GM19372 (cell line): ENCODE measurements around the gene TMEM260.
"Not testable (repeated sequence)": the region's sequence is repeated elsewhere in the genome, so short reads cannot be mapped to it uniquely, and the experiment has no call there.

Experiments used
- ATAC-seq: cut with Tn5 transposase; IDR thresholded peaks from one replicate; pipeline ENCODE4 v1.9.1; 2021; ENCODE audit warnings: mild to moderate bottlenecking, low read depth, moderate library complexity; ENCODE audit not compliant: unreplicated experiment

Gene TMEM260

DNA sequence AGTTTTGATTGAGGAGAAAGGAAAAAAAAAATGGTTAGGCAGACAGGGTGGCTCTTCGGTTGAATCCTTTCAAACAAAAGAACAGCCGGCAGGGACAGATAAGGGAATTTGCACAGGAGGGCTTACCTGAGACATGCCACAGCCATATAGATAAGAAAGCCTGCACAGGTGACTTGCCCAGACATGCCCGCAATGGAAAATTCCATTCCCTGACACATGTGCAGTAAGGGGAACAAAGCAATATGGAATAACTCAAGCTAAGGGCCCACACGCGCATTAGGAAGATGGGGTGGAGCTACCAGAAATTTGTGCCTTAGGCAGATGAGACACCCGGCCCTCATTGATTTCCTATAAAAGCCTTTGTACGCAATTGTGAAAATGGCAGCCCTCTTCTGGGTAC, 86.7 kb downstream of the TMEM260 start:
- ATAC-seq = no peak

DNA sequence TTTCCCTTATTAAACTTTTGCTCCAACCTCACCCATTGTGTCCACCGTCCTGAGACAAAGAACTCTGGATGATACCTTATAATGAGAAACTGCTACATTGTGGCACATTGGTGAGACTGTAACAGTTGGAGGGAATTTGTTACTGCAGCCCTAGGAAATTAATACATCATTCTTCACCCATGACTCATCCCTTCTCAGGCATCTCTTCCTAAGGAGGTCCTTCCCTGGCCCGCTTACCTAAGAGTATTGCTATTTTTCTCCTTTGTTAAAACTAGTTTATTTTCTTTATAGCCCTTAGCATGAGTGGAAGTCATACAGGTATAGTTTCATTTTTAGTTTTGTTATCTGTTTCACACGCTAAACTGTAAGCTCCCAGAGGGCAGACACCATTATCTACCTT, 87.1 kb downstream of the TMEM260 start:
- no peak for ATAC-seq

DNA sequence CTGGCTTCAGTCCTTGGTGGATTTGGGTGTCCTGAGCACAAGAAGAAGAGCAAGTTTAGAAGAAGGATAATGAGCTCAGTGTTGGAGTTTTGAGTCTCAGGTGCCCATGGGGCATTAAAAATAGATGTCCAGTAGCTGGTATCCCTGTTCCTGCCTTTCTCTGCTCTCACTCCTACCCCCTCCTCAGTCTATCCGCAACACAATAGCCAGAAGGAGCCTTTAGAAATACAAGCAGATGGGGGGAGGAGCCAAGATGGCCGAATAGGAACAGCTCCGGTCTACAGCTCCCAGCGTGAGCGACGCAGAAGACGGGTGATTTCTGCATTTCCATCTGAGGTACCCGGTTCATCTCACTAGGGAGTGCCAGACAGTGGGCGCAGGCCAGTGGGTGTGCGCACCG, 87.7 kb downstream of the TMEM260 start:
- ATAC-seq = not testable (repeated sequence)

DNA sequence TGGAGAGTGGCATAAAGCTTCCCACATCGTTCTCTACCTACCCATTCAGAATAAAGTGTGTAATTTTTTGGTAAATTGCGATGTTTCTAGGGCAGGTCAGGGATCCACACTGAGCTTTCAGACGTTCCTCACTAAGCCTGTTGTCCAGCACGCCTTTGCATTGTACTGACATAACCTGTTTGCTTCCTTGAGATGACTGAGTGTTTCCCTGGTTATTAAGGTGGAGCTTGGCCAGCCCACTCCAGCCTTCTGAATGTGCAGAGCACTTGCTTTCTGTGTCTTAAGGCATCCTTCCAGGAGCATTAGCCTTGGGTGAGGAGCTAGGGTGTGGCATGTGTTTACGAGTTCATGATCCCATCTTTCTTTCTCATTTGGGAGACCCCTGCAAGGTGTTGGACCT, 96.4 kb downstream of the TMEM260 start:
- no peak for ATAC-seq

DNA sequence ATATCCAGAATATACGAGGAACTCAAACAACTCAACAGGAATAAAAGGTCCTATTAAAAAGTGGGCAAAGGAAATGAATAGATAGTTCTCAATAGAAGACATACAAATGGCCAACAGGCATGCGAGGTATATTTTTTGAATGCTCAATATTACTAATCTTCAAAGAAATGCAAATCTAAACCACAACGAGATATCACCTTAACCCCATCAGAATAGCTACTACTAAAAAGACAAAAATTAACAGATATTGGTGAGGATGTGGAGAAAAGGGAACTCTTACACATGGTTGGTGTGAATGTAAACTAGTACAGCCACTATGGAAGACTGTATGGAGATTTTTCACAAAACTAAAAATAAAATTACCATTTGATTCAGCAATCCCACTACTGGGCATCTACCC, 99.2 kb downstream of the TMEM260 start:
- no peak for ATAC-seq

DNA sequence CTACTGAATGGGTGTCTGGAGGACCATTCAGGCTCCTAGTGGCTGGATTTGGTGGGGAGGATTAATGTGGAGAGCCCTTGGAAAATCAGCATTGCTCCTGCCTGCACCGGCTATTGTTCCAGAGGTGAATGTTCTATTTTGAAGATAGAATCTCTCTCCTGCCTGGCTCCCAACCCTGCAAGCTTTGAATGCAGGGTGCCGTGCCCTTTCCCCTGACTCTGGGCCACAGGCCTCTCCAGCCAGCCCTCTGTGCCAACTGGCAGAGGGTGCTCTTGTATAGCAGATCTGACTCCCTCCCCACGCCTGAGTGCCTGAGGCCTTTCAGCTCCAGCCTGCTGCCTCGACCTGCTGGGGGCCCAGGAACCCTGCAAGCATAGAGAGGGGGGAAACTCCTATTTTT, 106.8 kb downstream of the TMEM260 start:
- ATAC-seq = no peak

DNA sequence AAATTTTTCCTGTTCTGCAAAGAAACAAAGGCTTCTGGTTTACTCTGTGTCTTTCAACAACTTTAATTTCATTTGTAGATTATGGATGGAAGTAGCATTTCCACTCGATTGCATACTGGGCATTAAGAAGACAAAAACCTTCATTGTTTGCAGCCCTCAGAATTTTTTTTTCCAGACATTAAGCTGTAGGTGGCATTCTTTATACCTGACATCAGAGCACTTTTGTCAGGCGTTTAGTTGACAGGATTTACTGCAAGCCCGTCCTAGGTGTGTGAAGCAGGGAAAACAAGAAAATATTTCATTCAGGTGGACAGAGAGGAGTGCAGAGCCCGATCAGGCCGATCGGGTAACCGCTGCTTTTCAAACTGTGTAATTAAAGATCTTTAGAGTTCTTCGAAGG, 107.5 kb downstream of the TMEM260 start:
- no peak for ATAC-seq

DNA sequence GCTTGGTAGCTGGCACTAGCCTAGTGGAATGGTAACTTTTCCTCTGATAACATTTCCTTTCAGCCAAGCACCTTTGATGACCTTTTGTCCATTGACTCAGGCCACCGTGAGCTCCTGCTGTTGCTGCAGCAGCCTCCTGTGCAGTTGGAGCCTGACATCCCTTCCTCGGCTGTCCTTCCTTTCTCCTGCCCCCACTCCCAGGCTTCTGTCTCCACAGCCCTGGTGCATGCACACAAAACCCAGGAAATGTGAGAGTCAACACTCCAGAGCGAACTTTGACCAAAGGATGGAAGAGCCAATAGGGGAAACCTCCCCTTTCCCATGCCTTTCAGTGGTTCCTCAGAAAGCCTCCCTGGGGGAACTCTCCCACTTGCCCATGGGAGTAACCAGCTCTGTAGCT, 115.0 kb downstream of the TMEM260 start:
- ATAC-seq = no peak

DNA sequence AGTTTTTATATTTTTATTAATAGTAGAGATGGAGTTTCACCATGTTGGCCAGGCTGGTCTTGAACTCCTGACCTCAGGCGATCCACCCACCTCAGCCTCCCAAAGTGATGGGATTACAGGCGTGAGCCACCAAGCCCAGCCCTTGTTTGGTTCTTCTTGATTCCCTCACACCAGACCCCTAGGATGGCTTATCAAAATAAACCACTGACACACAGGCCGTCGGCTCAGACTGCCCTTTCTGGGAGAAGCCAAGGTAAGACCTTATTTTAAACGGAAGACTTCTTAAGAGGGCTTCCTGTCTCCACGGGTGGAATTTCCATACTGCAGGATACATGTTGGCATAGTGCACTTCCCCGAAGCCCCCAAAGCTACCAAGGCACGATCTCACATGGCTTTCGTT, 115.6 kb downstream of the TMEM260 start:
- not testable (repeated sequence) for ATAC-seq
